Activated T-helper 1 cell treated with Interleukin-2 at 50 U/mL for 16 hours (primary cell): ENCODE results near the gene PCTP.

Experiments
- DNase-seq: peaks from one replicate; pipeline ENCODE4 v3.0.0-alpha.2; 2020; ENCODE audit warnings: low read depth

The PCTP gene

DNA sequence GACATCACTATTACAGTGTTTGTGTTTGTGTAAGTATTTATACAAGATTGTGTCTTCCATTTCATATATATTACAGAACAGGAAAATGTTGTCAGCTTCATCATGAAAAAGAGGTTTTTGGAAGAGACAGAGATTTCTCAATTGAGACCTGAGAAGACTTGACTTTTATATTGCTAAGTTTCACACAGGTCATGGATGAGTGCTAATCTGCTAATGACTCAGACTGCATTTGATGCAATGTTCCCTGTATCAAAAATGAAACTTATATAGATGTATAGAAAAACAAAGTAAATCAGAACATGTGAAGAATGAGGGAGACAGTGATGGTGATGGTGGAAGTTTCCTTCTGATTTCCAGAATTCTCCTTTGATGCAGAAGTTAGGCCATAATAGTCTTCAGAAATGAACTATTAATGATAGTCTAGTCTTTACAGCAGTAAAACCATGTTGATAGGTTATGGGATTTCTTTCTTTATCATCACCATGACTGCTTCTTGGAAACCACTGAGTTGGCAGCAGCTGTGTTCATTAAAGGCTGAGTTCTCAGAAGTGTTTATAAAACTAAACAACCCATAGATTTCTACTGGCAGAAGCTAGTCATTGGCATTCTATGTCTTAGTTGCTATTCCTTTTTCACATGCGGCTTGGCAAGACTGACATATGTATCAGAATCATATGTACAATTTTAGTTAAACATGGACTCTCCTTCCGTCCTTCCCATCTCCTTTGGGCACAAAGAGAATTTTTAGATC lies 56.1 kb downstream of the PCTP start:
- DNase-seq, result no peak

DNA sequence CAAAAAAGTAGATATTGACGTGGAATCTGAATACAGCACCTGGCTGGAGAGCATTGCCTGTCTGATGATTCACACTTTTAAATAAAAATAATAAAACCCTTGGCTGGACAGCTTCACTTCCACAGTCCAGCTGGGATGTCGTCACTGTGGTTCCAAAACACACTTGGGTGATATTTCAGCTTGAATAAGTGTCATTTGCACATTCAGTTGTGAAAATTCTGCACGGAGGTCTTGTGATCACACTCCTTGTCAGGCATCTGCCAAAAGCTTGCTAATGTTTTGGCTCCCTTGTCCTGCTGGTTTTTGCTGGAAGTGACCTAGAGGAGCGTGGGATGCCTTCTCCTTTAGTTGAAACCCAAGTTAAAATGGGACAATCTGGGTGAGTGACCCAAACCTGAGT lies 60.7 kb downstream of the PCTP start:
- no peak for DNase-seq

DNA sequence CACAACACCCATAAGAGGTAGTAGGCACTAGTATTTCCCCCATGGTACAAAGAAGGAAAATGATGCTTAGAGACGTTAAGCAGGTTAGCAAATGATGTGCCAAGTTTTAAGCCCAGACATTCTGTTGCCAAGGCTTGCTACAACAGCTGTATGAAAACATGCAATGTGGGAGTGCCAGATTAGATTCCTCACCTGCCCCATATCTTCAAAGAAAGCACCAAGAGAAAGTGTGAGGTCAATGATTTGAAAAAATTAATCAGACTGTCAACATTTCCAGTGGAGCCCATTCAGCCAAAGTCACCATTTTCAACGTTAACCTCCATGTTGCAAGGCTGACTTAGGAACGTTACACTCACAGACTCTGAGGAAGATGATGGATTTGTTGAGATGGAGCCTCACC lies 61.5 kb downstream of the PCTP start:
- no peak for DNase-seq

DNA sequence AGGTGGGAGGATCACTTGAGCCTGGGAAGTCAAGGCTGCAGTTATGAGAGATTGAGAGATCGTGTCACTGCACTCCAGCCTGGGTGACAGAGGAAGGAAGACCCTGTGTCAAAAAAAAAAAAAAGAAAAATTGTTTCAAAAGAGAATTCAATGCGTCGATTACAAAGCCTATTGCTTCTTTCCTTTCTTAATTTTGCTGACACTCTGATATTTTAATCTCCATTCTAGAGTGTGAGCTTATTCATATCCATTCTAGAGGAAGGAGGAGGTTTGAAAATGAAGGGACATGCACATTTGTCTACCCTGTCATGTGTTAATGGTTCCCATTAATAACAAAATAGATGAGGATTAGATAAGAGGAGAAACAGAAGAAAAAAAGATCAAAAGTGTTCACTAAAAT lies 63.1 kb downstream of the PCTP start:
- DNase-seq, result no peak

DNA sequence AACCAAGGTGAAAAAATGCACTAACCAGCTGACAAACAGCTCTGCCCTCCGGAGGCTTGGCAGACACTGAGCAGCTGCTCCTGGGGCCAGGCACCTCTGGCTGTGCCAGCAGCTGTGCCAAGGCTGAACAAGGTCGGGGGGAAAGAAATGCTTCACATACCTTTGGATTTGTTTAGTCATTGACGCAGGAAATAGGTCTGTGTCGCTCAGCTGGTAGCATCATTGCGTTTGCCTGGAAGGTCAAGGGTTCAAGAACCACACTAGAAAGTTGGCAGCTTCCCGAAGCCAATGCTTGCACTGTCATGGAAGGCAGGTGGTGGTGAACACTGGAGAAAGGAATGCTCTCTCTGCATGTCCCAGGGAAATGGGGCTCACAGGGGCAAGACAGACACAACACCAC lies 63.5 kb downstream of the PCTP start:
- DNase-seq, result no peak

DNA sequence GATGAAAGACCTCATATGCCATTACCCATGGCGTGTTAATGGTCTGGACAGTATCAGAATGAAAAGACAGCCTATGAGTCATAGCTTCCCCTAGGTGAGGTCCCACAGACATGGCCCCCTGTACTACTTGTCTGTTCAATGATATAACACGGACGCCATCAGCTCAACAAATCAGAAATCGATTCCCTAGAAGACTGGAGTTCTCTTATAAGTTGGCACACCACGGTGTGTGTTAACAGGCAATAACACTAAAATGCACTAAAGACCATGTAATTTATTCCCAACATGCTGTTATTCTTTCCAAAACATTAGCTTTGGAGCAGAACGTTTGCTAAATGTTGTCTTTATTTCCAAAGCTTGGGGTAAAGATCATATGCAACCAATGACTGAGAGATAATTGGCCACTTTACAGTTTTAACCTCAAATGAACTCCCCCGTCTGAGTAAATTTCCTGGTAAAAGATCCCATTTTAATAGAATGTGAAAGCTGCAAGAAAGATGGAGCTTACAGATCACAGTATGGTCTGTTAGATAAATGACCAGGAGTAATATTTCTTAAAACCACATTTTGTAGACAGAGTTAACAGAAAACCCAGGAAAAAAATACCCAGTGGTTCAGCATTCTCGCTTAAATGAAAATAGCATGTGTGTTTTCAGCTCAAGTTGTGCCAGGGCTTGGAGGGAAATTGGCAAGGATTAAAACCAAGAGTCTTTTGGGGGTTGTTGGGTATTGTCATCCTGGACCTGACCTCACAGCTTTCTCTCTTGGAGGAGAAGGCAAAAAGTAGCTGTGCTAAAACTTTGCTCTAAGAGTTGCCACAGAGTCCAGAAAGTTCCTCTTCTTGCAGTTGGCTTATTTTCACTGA lies 65.9 kb downstream of the PCTP start:
- DNase-seq, result no peak

DNA sequence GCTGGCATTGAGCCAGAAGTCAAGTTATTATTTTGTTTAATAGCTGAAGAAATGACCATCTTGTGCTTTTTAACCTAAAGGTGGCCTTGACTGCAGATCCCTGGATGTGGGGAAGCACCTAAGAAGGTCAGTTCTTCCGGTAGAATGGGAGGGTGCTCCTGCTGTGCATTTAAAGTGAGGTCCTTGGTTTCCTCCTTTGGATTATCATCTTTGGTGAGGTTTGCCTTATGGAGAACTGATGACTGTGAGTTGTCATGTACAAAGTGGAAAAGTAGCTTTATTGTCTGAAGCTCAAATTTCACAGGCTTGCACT lies 66.5 kb downstream of the PCTP start:
- DNase-seq, result no peak

DNA sequence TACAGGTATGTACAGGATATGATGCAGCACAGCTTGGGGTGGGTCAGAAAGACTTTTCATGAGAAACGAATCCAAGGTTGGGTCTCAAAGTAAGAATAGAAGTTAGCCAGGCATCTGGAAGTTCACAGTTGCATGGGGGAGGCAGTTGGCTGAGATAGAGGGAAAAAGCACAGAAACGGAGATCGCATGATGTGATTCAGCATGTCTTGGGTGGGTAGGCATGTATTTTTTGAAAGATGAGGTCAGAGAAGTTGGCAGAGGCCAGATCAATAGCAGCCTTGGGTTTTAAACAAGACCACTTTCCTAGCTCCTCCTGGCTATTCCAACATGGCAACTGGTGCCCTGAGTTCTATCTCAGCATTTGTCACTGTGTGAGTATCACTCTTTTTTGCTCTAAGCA lies 67.2 kb downstream of the PCTP start:
- DNase-seq, result no peak

DNA sequence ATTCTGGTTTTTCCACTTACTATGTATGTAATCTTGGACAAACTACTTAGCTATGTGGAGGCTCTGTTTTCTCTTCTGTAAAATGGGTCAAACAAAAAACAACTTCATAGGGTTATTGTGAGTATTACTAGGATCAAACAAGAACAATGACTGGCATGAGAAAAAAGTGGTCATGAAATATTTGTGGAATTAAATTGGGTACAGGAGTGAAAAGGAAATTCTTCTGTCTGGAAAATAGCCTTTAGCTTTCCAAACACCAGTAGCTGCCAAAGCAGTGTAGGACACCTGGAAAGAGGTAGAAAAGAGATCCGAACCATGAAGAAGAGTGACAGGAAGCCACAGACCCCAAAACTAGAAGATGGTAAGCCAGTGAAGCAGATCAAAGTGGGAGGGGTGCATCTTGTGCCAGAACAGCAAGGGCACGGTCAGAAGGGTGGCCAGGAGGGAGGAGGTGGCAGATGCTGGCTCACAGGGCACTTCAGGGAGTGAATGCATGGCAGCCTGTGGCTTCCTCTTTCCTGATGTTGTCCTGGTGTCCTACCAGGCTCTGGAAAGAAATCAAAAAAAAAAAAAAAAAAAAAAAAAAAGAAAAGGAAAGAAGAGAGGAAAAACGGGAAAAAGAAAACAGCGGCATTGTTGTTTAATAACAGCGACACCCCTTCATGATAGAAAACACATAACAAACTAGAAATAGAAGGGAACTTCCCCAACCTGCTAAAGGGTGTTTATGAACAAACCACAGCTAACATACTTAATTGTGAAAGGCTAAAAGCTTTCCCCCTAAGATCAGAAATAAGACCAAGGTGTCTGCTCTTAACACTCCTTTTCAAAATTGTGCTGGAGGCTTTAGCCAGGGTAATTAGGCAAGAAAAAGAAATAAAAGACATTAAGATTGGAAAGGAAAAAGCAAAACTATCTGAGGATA lies 67.9 kb downstream of the PCTP start:
- DNase-seq, result no peak

DNA sequence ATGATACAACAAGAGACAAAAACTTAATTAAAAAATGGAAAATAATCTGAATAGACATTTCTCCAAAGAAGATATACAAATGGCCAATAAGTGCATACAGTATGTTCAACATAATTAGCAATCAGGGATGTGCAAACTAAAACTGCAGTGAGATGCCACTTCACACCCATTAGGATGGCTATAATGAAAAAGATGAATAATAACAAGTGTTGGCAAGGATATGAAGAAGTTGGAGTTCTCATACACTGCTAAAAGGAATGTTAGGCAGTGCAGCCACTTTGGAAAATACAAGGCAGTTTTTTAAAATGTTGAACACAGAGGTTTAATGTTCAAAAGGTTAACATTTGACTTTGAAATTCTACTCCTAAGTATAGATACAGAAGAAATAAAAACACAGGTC lies 69.8 kb downstream of the PCTP start:
- DNase-seq, result no peak

DNA sequence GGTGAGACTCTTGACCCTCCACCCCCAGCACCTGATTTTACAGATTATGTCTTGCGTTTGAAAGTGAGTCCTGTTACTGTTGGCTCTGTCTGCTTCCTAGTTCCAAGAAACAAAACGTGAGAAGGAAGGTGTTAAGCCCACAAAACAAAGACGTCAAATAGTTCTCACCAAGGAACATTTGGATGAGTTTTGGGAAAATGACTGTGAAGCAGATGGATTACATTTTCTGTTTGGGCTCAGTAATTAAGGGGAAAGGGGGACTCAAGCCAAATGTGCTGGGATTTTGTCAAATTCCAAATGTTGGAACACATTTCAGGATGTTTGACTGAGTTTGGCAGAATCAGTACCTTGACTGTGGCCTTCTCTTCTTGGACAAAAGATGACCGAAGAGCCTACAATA lies 71.2 kb downstream of the PCTP start:
- no peak for DNase-seq

DNA sequence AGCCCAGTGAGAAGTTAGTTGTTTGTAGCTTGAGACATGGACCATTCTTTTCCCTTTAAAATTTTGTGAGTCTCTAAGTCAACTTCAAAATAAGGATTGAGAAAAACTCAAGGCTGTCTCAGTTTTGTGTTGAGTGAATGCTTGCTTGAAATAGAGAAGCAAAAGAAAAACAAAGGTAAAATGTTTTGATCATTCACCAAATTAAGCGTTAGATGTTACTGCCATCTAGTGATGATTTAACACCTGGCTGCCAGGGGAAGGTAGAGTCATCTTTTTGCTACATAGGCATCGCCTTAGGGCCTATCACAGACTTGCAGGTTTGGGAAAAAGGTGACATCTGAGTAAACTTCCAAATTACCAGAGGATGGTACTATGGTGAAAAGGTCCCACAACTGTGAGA lies 74.4 kb downstream of the PCTP start:
- DNase-seq, result no peak
